ENCODE results near the gene ATP10A.

ATP10A gene

DNA sequence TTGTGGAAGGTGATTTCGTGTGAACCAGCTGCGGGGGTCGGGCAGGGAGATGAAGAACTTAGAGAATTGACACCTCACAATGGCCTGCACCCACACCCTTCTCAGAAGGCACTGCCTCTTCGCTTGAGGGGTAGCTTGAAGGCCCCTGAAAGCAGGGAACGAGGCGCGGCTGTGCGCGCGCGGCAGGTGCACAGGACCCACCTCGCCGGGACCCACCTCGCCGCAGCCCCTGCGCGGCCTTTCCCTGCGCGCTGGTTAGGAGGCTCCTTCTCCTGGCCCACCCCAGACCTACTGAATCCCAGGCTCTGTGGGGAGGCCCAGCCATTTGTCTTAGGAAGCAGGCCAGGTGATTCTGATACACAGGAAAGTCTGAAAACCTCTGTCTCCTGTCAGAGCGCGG, 46.2 kb upstream of the ATP10A start:
- Histone ChIP-seq H3K27me3 (ENCODE audit: insufficient read depth, low read depth) (no peaks in the 10 kb centered on the region), H3K9ac (no peak overlapping the region), H3K4me3 (IDR thresholded peaks at IDR 0.05; ENCODE audit: insufficient read depth, low read depth, low read length) (no peak overlapping the region), H3K36me3 (ENCODE audit: insufficient read depth) (no peaks in the 10 kb centered on the region), H3K4me1 (ENCODE audit: low read depth, poor library complexity, severe bottlenecking) (no peaks in the 10 kb centered on the region), H3K79me2 (ENCODE audit: insufficient read depth, low read depth) (no peaks in the 10 kb centered on the region), H3K27ac (no peak overlapping the region), H3K4me2 (no peak overlapping the region), H4K20me1 (ENCODE audit: insufficient read depth) (no peaks in the 10 kb centered on the region), H2AFZ (ENCODE audit: low read depth) (no peak overlapping the region)
- TF ChIP-seq, protein P1, sequence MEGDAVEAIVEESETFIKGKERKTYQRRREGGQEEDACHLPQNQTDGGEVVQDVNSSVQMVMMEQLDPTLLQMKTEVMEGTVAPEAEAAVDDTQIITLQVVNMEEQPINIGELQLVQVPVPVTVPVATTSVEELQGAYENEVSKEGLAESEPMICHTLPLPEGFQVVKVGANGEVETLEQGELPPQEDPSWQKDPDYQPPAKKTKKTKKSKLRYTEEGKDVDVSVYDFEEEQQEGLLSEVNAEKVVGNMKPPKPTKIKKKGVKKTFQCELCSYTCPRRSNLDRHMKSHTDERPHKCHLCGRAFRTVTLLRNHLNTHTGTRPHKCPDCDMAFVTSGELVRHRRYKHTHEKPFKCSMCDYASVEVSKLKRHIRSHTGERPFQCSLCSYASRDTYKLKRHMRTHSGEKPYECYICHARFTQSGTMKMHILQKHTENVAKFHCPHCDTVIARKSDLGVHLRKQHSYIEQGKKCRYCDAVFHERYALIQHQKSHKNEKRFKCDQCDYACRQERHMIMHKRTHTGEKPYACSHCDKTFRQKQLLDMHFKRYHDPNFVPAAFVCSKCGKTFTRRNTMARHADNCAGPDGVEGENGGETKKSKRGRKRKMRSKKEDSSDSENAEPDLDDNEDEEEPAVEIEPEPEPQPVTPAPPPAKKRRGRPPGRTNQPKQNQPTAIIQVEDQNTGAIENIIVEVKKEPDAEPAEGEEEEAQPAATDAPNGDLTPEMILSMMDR (conservative IDR thresholded peaks at IDR 0.05; ENCODE audit: low read depth, low read length) = no peak

DNA sequence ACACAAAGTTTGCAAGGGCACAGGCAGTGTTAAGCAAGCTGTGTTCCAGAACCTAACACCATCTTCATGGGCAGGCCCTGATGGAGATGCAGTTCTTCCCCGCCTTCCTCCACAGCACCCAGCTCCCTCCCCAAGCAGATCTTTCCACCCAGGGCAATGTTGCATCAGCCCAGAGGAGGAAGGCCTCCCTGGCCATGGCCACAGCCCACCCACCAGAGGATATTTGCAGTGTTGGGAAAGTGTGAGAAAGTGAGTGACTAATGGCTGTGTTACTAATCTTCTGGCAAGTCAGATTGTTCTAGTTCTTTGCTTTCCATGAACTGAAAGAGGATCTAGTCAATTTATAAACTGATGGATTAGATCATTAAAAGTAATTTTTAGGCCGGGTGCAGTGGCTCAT, 42.0 kb upstream of the ATP10A start:
- Histone ChIP-seq H3K79me2 (ENCODE audit: insufficient read depth, low read depth) (no peaks in the 10 kb centered on the region), H3K4me3 (IDR thresholded peaks at IDR 0.05; ENCODE audit: insufficient read depth, low read depth, low read length) (no peak overlapping the region), H3K9ac (no peak overlapping the region), H3K27ac (no peak overlapping the region), H3K36me3 (ENCODE audit: insufficient read depth) (no peaks in the 10 kb centered on the region), H3K4me1 (ENCODE audit: low read depth, poor library complexity, severe bottlenecking) (no peaks in the 10 kb centered on the region), H4K20me1 (ENCODE audit: insufficient read depth) (no peaks in the 10 kb centered on the region), H2AFZ (ENCODE audit: low read depth) (no peak overlapping the region), H3K27me3 (ENCODE audit: insufficient read depth, low read depth) (no peaks in the 10 kb centered on the region), H3K4me2 (no peak overlapping the region)
- TF ChIP-seq, protein P1 (conservative IDR thresholded peaks at IDR 0.05; ENCODE audit: low read depth, low read length) = no peak

DNA sequence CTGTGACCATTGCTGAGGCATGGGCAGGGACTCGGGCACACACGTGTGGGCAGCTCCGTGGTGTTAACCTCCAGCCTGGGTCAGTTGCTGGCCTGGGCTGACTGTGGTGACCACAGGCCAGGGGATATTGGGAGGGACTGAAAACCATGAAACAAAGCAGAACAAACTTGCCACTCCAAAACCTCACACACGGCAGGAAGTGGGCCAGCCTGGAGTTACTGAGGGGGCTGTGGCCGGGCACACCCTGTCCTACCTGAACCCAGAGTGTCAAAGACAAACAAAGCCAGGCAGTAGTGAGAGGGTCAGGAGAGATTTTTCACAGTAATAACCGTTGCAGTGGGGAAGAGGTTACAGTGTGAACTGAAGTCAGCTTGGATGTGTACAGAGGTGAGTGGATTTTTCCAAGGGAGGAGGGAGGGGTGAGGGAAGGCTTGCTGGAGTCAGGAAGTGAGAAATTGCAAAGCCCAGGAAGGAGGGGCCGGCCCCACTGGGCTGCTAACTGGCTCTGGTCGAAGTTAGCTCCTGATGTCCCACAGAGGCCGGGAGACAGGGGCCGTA, 40.0 kb upstream of the ATP10A start:
- Histone ChIP-seq H3K79me2 (ENCODE audit: insufficient read depth, low read depth) (no peaks in the 10 kb centered on the region), H3K36me3 (ENCODE audit: insufficient read depth) (no peaks in the 10 kb centered on the region), H3K4me2 (no peak overlapping the region), H4K20me1 (ENCODE audit: insufficient read depth) (no peaks in the 10 kb centered on the region), H2AFZ (ENCODE audit: low read depth) (no peak overlapping the region), H3K4me1 (ENCODE audit: low read depth, poor library complexity, severe bottlenecking) (no peaks in the 10 kb centered on the region), H3K4me3 (IDR thresholded peaks at IDR 0.05; ENCODE audit: insufficient read depth, low read depth, low read length) (no peak overlapping the region), H3K27ac (no peak overlapping the region), H3K9ac (no peak overlapping the region), H3K27me3 (ENCODE audit: insufficient read depth, low read depth) (no peaks in the 10 kb centered on the region)
- TF ChIP-seq, protein P1 (conservative IDR thresholded peaks at IDR 0.05; ENCODE audit: low read depth, low read length) = no peak

DNA sequence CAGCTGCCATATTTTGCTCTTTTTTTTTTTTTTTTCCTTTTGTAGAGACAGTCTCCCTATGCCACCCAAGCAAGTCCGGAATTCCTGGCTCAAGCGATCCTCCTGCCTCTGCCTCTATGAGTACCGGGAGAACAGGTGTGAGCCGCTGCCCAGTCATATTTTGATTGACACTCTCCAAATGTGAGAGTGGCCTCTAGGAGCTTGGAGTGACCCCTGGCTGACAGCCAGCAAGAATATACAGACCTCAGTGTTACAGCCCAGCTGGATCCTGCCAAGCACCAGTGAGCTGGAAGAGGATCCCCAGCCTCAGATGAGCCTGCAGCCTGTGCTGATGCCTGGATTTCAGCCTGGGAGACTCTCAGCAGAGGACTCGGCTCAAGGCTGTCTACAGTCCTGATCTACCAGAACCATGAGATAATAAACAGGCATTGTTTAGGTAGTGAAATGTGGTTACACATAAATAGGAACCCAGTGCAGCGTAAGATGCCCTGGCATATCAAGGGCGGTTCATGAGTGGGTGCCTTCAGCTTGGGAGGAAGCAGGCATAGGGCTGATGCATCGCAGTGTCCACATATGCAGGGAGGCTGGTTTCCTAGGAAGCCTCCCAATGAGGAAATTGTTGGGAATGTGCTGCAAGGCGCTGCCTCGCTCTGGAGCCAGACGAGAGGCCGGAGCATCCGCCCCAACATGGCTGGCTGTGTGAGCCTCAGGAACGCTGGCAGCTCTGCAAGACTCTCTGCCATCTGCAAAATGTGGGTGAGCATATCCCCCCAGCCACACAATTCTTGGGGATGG, 38.9 kb upstream of the ATP10A start:
- Histone ChIP-seq H3K4me2 (no peak overlapping the region), H3K27me3 (ENCODE audit: insufficient read depth, low read depth) (no peaks in the 10 kb centered on the region), H3K79me2 (ENCODE audit: insufficient read depth, low read depth) (no peaks in the 10 kb centered on the region), H3K4me3 (IDR thresholded peaks at IDR 0.05; ENCODE audit: insufficient read depth, low read depth, low read length) (no peak overlapping the region), H3K36me3 (ENCODE audit: insufficient read depth) (no peaks in the 10 kb centered on the region), H3K9ac (no peak overlapping the region), H3K27ac (no peak overlapping the region), H2AFZ (ENCODE audit: low read depth) (no peak overlapping the region), H3K4me1 (ENCODE audit: low read depth, poor library complexity, severe bottlenecking) (no peaks in the 10 kb centered on the region), H4K20me1 (ENCODE audit: insufficient read depth) (no peaks in the 10 kb centered on the region)
- TF ChIP-seq, protein P1 (conservative IDR thresholded peaks at IDR 0.05; ENCODE audit: low read depth, low read length) = no peak
